PC-3 (cell line): Measurements from ENCODE around the gene PARM1.

ENCODE experiments used
- EZH2phosphoT487 ChIP-seq: fragments of 300-600 bp; sonication (generic); IDR thresholded peaks from 2 replicates; pipeline ENCODE4 v1.6.1; 2018; ENCODE audit warnings: mild to moderate bottlenecking, antibody characterized with exemption, low read length, borderline replicate concordance
- TF ChIP-seq, protein P1 (sequence below): fragments of 300-600 bp; sonication (generic); conservative IDR thresholded peaks from 2 replicates; pipeline ENCODE4 v1.5.1; 2017; ENCODE audit warnings: antibody characterized with exemption, low read depth, mild to moderate bottlenecking, low read length

DNA sequence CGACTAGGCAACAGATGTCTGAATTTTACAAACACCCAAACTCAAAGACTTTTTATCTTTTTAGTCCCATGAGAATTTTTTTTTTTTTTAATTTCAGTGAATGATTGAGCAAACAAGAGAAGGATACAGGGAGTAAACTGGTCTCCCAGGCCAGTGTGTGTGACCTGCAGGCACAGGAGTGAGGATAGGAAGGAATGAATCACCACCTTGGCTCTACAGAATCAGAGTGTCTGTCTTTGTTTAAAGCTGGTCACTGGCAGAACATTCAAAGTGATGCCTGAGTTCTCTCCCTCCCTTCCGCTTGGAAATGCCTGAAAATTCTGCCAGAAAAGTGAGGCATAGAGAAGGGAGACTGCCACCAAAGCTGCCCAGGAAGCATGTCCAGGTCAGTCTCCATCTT lies 69.5 kb downstream of the PARM1 start:
- TF ChIP-seq, protein P1, sequence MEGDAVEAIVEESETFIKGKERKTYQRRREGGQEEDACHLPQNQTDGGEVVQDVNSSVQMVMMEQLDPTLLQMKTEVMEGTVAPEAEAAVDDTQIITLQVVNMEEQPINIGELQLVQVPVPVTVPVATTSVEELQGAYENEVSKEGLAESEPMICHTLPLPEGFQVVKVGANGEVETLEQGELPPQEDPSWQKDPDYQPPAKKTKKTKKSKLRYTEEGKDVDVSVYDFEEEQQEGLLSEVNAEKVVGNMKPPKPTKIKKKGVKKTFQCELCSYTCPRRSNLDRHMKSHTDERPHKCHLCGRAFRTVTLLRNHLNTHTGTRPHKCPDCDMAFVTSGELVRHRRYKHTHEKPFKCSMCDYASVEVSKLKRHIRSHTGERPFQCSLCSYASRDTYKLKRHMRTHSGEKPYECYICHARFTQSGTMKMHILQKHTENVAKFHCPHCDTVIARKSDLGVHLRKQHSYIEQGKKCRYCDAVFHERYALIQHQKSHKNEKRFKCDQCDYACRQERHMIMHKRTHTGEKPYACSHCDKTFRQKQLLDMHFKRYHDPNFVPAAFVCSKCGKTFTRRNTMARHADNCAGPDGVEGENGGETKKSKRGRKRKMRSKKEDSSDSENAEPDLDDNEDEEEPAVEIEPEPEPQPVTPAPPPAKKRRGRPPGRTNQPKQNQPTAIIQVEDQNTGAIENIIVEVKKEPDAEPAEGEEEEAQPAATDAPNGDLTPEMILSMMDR, result no peak
- no peak for TF ChIP-seq EZH2phosphoT487
